ENCODE results near the gene KCNIP1. TPM values are rescaled to one million over a fixed set of nuclear protein-coding genes. Genes with fewer than 3 reads are reported as not detected.

Gene KCNIP1
- polyA plus RNA-seq, 1 donor (not counting 4 experiments of a cell fraction or from before 2014, with no cell fraction given): not detected

GRCh38 chr5:170536525-170536924, 32.7 kb downstream of the KCNIP1 start:
- Histone ChIP-seq H3K4me2 (ENCODE audit: control insufficient read depth, extremely low read depth, insufficient read depth, low read depth, low read length) (no peak overlapping the region), H3K36me3 (ENCODE audit: control insufficient read depth in 2 of 2, extremely low read depth in 1 of 2, insufficient read depth in 2 of 2, low read length in 2 of 2) (no peaks in the 10 kb centered on the region), H3K9ac (ENCODE audit: control insufficient read depth, extremely low read depth, insufficient read depth, low read length) (no peak overlapping the region), H3K4me1 (ENCODE audit: control insufficient read depth, extremely low read depth, insufficient read depth, low read length) (no peaks in the 10 kb centered on the region), H3K27ac (ENCODE audit: control insufficient read depth, insufficient read depth, low read length) (no peak overlapping the region), H3K27me3 (ENCODE audit: control insufficient read depth, extremely low read depth, insufficient read depth, low read length) (peaks cover 9% of the 10 kb centered on the region), H3K79me2 (ENCODE audit: control insufficient read depth, insufficient read depth, low read length) (no peaks in the 10 kb centered on the region), H3K9me3 (ENCODE audit: control insufficient read depth, low read depth, low read length) (no peaks in the 10 kb centered on the region), H4K20me1 (ENCODE audit: control insufficient read depth, extremely low read depth, insufficient read depth, low read length) (no peaks in the 10 kb centered on the region), H3K4me3 (ENCODE audit: control insufficient read depth in 2 of 3, extremely low read depth in 1 of 3, insufficient read depth in 2 of 3, low read depth in 1 of 3, low read length in 3 of 3) (no peak overlapping the region), H3K9me1 (ENCODE audit: control insufficient read depth, extremely low read depth, insufficient read depth, low read length) (no peaks in the 10 kb centered on the region), H2AFZ (ENCODE audit: control insufficient read depth, low read length) (no peak overlapping the region)
- TF ChIP-seq, protein P1, sequence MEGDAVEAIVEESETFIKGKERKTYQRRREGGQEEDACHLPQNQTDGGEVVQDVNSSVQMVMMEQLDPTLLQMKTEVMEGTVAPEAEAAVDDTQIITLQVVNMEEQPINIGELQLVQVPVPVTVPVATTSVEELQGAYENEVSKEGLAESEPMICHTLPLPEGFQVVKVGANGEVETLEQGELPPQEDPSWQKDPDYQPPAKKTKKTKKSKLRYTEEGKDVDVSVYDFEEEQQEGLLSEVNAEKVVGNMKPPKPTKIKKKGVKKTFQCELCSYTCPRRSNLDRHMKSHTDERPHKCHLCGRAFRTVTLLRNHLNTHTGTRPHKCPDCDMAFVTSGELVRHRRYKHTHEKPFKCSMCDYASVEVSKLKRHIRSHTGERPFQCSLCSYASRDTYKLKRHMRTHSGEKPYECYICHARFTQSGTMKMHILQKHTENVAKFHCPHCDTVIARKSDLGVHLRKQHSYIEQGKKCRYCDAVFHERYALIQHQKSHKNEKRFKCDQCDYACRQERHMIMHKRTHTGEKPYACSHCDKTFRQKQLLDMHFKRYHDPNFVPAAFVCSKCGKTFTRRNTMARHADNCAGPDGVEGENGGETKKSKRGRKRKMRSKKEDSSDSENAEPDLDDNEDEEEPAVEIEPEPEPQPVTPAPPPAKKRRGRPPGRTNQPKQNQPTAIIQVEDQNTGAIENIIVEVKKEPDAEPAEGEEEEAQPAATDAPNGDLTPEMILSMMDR (optimal IDR thresholded peaks at IDR 0.05 in 1 of 3, IDR thresholded peaks at IDR 0.05 in 1 of 3, conservative IDR thresholded peaks at IDR 0.05 in 1 of 3; ENCODE audit: extremely low read depth in 1 of 3, insufficient read depth in 2 of 3, low read length in 3 of 3): no peak
- TF ChIP-seq EZH2 (IDR thresholded peaks at IDR 0.05; ENCODE audit: low read length): no peak
- dilution Hi-C loops (cut with MboI; ENCODE audit: extremely low pct_ligation_motif_present, low sequenced_read_pairs): no loop called here
- FAIRE-seq (no peak), DNase-seq (ENCODE audit: low read depth, low spot score) (no peak)

- no peak overlapping the region for H3K4me3 ChIP-seq (ENCODE audit: control insufficient read depth in 2 of 3, extremely low read depth in 1 of 3, insufficient read depth in 2 of 3, low read depth in 1 of 3, low read length in 3 of 3)
- no peak for FAIRE-seq
- H3K27ac ChIP-seq (ENCODE audit: control insufficient read depth, insufficient read depth, low read length): no peak overlapping the region
- dilution Hi-C loops (cut with MboI; ENCODE audit: extremely low pct_ligation_motif_present, low sequenced_read_pairs): no loop called here
- no peak for TF ChIP-seq EZH2 (IDR thresholded peaks at IDR 0.05; ENCODE audit: low read length)
- TF ChIP-seq, protein P1 (optimal IDR thresholded peaks at IDR 0.05 in 1 of 3, IDR thresholded peaks at IDR 0.05 in 1 of 3, conservative IDR thresholded peaks at IDR 0.05 in 1 of 3; ENCODE audit: extremely low read depth in 1 of 3, insufficient read depth in 2 of 3, low read length in 3 of 3): no peak
- DNase-seq (ENCODE audit: low read depth, low spot score): no peak
- no peaks in the 10 kb centered on the region for H3K79me2 ChIP-seq (ENCODE audit: control insufficient read depth, insufficient read depth, low read length)
- H3K9me3 ChIP-seq (ENCODE audit: control insufficient read depth, low read depth, low read length): no peaks in the 10 kb centered on the region
- no peak overlapping the region for H2AFZ ChIP-seq (ENCODE audit: control insufficient read depth, low read length)
- H3K4me2 ChIP-seq (ENCODE audit: control insufficient read depth, extremely low read depth, insufficient read depth, low read depth, low read length): no peak overlapping the region
- H4K20me1 ChIP-seq (ENCODE audit: control insufficient read depth, extremely low read depth, insufficient read depth, low read length): no peaks in the 10 kb centered on the region
- H3K27me3 ChIP-seq (ENCODE audit: control insufficient read depth, extremely low read depth, insufficient read depth, low read length): peaks cover 9% of the 10 kb centered on the region
- H3K9me1 ChIP-seq (ENCODE audit: control insufficient read depth, extremely low read depth, insufficient read depth, low read length): no peaks in the 10 kb centered on the region
- H3K36me3 ChIP-seq (ENCODE audit: control insufficient read depth in 2 of 2, extremely low read depth in 1 of 2, insufficient read depth in 2 of 2, low read length in 2 of 2): no peaks in the 10 kb centered on the region
- H3K9ac ChIP-seq (ENCODE audit: control insufficient read depth, extremely low read depth, insufficient read depth, low read length): no peak overlapping the region
- no peaks in the 10 kb centered on the region for H3K4me1 ChIP-seq (ENCODE audit: control insufficient read depth, extremely low read depth, insufficient read depth, low read length)
Measured at GRCh38 chr5:170537451-170538095, 33.8 kb downstream of the KCNIP1 start.

All from keratinocyte (primary cell).